ENCODE measurements around the gene DNM2. TPM values are rescaled to one million over a fixed set of nuclear protein-coding genes. Genes with fewer than 3 reads are reported as not detected.

DNM2 gene
- total RNA-seq, 2 donors from 2014 or later = 403 to 422 TPM

Other genes starting within 250 kb of the DNM2 start
- gene KEAP1, start 214.7 kb upstream of the DNM2 start, total RNA-seq = 100 to 1,000 TPM in 1 of 2 donors, 10 to 100 TPM in 1; 94.0 to 118 TPM
- gene S1PR5, start 200.6 kb upstream of the DNM2 start, total RNA-seq = 10 to 100 TPM in 1 of 2 donors, 1 to 10 TPM in 1; 5.1 to 16.3 TPM
- gene ATG4D, start 174.2 kb upstream of the DNM2 start, total RNA-seq = 10 to 100 TPM; 67.4 to 71.0 TPM
- gene KRI1, start 152.1 kb upstream of the DNM2 start, total RNA-seq = 10 to 100 TPM; 50.9 to 89.6 TPM
- 10 to 100 TPM; 28.0 to 33.9 TPM for gene CDKN2D, start 149.1 kb upstream of the DNM2 start, total RNA-seq
- gene AP1M2, start 130.8 kb upstream of the DNM2 start, total RNA-seq = not detected
- gene SLC44A2, start 92.5 kb upstream of the DNM2 start, total RNA-seq = 10 to 100 TPM; 63.9 to 67.9 TPM
- 100 to 1,000 TPM; 298 to 579 TPM for gene ILF3, start 63.7 kb upstream of the DNM2 start, total RNA-seq
- gene QTRT1, start 16.6 kb upstream of the DNM2 start, total RNA-seq = 100 to 1,000 TPM in 1 of 2 donors, 10 to 100 TPM in 1; 32.0 to 110 TPM
- gene TMED1, start 118.1 kb downstream of the DNM2 start, total RNA-seq = 10 to 100 TPM; 15.2 to 24.1 TPM
- gene C19orf38, start 130.3 kb downstream of the DNM2 start, total RNA-seq = 10 to 100 TPM in 1 of 2 donors, 1 to 10 TPM in 1; 2.7 to 12.0 TPM
- 10 to 100 TPM; 48.4 to 60.0 TPM for gene CARM1, start 153.5 kb downstream of the DNM2 start, total RNA-seq
- gene YIPF2, start 210.6 kb downstream of the DNM2 start, total RNA-seq = 10 to 100 TPM; 33.8 to 37.2 TPM
- 10 to 100 TPM; 24.9 to 30.2 TPM for gene TIMM29, start 210.7 kb downstream of the DNM2 start, total RNA-seq
- 100 to 1,000 TPM; 118 to 175 TPM for gene SMARCA4, start 243.0 kb downstream of the DNM2 start, total RNA-seq

Measured in natural killer cell treated with Interleukin-12 subunit alpha and Interleukin-12 subunit beta and Interleukin-15 and Interleukin-18, amount 100 ng/mL, for 72 hours (primary cell).